Measurements from ENCODE around the gene ST7.

DNA sequence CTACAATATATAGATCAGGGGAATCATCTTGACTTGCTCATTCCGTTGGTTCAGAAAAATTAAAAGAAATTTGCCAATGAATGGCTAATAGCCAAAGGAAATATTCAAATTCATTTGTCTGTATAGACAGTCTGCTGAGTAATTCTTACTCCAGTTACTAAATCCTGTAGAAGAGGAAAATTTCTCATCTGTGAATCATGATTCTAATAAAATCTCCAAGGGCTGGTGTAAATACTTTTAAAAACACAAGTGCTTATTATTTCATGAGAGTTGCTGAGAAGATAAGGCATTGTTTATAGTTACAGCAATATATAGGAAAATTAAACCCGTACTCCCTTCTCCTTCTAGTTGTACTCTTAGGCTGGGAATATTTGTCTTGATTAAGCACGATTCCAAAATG, 316.6 kb downstream of the ST7 start:
- TF ChIP-seq CTCF (IDR thresholded peaks at IDR 0.05) (no peak), POLR2AphosphoS5 (IDR thresholded peaks at IDR 0.05) (no peak), POLR2A (IDR thresholded peaks at IDR 0.05) (no peak)
